HepG2 (cell line): ENCODE measurements around the gene NRP1. TPM values are rescaled to one million over a fixed set of nuclear protein-coding genes. Genes with fewer than 3 reads are reported as not detected.

Source experiments
- ATAC-seq: fragments of 200-7000 bp; cut with Tn5 transposase; 3 replicates; pipeline ENCODE4 v1.9.1; 2020; ENCODE audit warnings: mild to moderate bottlenecking, moderate library complexity
- BruUV-seq: library from RNA; stranded (reverse); fragments of 400-500 nt; replicated peaks from 2 replicates; lab custom pipeline; 2021; lab: Mats Ljungman, UMichigan
- CTCF ChIA-PET: fragments of 300-600 bp; formaldehyde crosslinking; extraction: SDS; loops from one replicate; lab custom pipeline; 2021; ENCODE audit warnings: low total read pairs, inconsistent platforms, low intra/inter-chr PET ratio; lab: Yijun Ruan, JAX
- POLR2A ChIA-PET: fragments of 350-600 bp; sonication (Branson Sonifier 250); formaldehyde crosslinking; loops from one replicate; lab custom pipeline; 2020; ENCODE audit warnings: antibody characterized with exemption, inconsistent platforms; lab: Yijun Ruan, JAX
- DNase-seq: peaks from one replicate; pipeline ENCODE4 v3.0.0-alpha.2; 2015; ENCODE audit warnings: low spot score
- FAIRE-seq: peaks from 3 replicates; lab custom pipeline; 2011; peaks lifted over from hg19 to GRCh38; lab: Jason Lieb, UNC
- H2AFZ ChIP-seq: one replicate; pipeline ENCODE4 v1.6.1; 2011; ENCODE audit warnings: low read length, inconsistent platforms
- H3K27ac ChIP-seq: fragments of 300-600 bp; 3 replicates; pipeline ENCODE4 v1.8.0; 2011; ENCODE audit warnings: mixed run types, mild to moderate bottlenecking, mixed read lengths, low read length, inconsistent platforms; ENCODE audit not compliant: insufficient read depth; ENCODE audit errors: extremely low read length
- H3K27me3 ChIP-seq, 2 experiments: fragments of 200-600 bp in 1 of 2; 2 replicates in 1 of 2; 3 replicates in 1 of 2; pipeline versions ENCODE4 v1.6.0 to v1.8.0; 2011; ENCODE audit warnings: low read length in 2 of 2, mild to moderate bottlenecking in 2 of 2, moderate library complexity in 2 of 2, inconsistent platforms in 1 of 2; ENCODE audit not compliant: insufficient read depth in 2 of 2, control insufficient read depth in 1 of 2
- H3K36me3 ChIP-seq, 2 experiments: fragments of 200-600 bp in 1 of 2; replicated peaks in 1 of 2; 2 replicates in 1 of 2; 3 replicates in 1 of 2; pipeline versions ENCODE4 v1.5.1 to v1.8.0; 2011; ENCODE audit warnings: low read length in 2 of 2, inconsistent platforms in 1 of 2; ENCODE audit not compliant: insufficient read depth in 2 of 2, control insufficient read depth in 1 of 2
- H3K4me1 ChIP-seq: 2 replicates; pipeline ENCODE4 v1.5.1; 2012; ENCODE audit warnings: low read length, inconsistent platforms; ENCODE audit not compliant: insufficient read depth
- H3K4me2 ChIP-seq: 2 replicates; pipeline ENCODE4 v1.6.0; 2011; ENCODE audit warnings: low read depth, low read length, inconsistent platforms
- H3K4me3 ChIP-seq, 3 experiments: fragments of 200-600 bp in 1 of 3; sonication (generic), shearing (Covaris generic) in 1 of 3; replicated peaks in 1 of 3; 2 replicates each; pipeline ENCODE4 v1.5.1; 2011 to 2016; ENCODE audit warnings: low read length in 3 of 3, inconsistent platforms in 2 of 3, low read depth in 2 of 3, mild to moderate bottlenecking in 2 of 3, control low read depth in 1 of 3, mixed read lengths in 1 of 3; ENCODE audit not compliant: insufficient read depth in 1 of 3
- H3K79me2 ChIP-seq: one replicate; pipeline ENCODE4 v1.6.1; 2011; ENCODE audit warnings: low read length, inconsistent platforms; ENCODE audit not compliant: insufficient read depth
- H3K9ac ChIP-seq: 2 replicates; pipeline ENCODE4 v1.6.0; 2011; ENCODE audit warnings: mild to moderate bottlenecking, low read depth, low read length, inconsistent platforms; ENCODE audit not compliant: insufficient read depth
- H3K9me3 ChIP-seq: 2 replicates; pipeline ENCODE4 v1.5.1; 2012; ENCODE audit warnings: mild to moderate bottlenecking, low read length
- H4K20me1 ChIP-seq: 2 replicates; pipeline ENCODE4 v1.6.0; 2011; ENCODE audit warnings: inconsistent platforms, mild to moderate bottlenecking, low read length, moderate library complexity; ENCODE audit not compliant: insufficient read depth
- GFI1 ChIP-seq: sonication (generic); formaldehyde crosslinking; IDR thresholded peaks from 2 replicates; pipeline ENCODE4 v1.5.0; 2020; ENCODE audit warnings: missing genetic modification reagents, mild to moderate bottlenecking, borderline replicate concordance
- ZNF761 ChIP-seq: sonication (generic); formaldehyde crosslinking; conservative IDR thresholded peaks from 2 replicates; pipeline ENCODE4 v1.4.0; 2020; ENCODE audit warnings: mild to moderate bottlenecking, missing genetic modification reagents
- WGBS: methylation state at CpG from one replicate; pipeline ENCODE4 v1.1.6; 2017; ENCODE audit warnings: low lambda C conversion rate; 5-methylcytosine and 5-hydroxymethylcytosine counted together
- in situ Hi-C: cut with HindIII; loops from 2 replicates; pipeline ENCODE4 v1.10.0; 2017; ENCODE audit warnings: low pct_unique_long_range_greater_than_20kb; ENCODE audit not compliant: extremely low pct_ligation_motif_present
- intact Hi-C: fragments of 100-400 bp; cut with micrococcal nuclease; formaldehyde crosslinking; loops from one replicate; pipeline ENCODE4 v1.10.0; 2022; ENCODE audit not compliant: unreplicated experiment
- polyA plus RNA-seq, 8 experiments: library from polyadenylated mRNA; depleted of rRNA in 3 of 8; stranded (reverse) in 7 of 8; unstranded in 1 of 8; fragments of >200 nt; fragmentation: Illumina TruSeq in 4 of 8; extraction: Trizol in 4 of 8; gene quantifications; 2 replicates each; pipeline versions ENCODE4 v1.2.1 to v1.2.3, GENCODE V29; 2011 to 2016; ENCODE audit warnings: low read depth in 4 of 8, missing spikeins in 1 of 8, mixed read lengths in 1 of 8; ENCODE audit not compliant: insufficient read depth in 1 of 8
- total RNA-seq, 5 experiments: library from RNA; depleted of rRNA; stranded (reverse); fragments of >200 nt; fragmentation: Illumina TruSeq; extraction: Trizol; gene quantifications; 2 replicates each; pipeline ENCODE4 v1.2.3, GENCODE V29; 2016; ENCODE audit warnings: low read depth in 1 of 5
- TF ChIP-seq, protein P1 (sequence below): sonication (generic); formaldehyde crosslinking; IDR thresholded peaks from 2 replicates; pipeline ENCODE4 v1.4.0; 2020; ENCODE audit warnings: mild to moderate bottlenecking, missing genetic modification reagents

NRP1 gene
- total and polyA plus RNA-seq, 2 of the 13 experiments (the other 11 are each of a cell fraction or from before 2014, with no cell fraction given), result 5.3 to 5.8 TPM

- TF ChIP-seq GFI1 (CRISPR knock-in tag), result no peak
- TF ChIP-seq, protein P1, sequence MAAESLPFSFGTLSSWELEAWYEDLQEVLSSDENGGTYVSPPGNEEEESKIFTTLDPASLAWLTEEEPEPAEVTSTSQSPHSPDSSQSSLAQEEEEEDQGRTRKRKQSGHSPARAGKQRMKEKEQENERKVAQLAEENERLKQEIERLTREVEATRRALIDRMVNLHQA, result no peak
- Histone ChIP-seq H3K4me3 (no peak overlapping the region), H3K4me2 (no peak overlapping the region), H4K20me1 (no peaks in the 10 kb centered on the region), H3K79me2 (no peaks in the 10 kb centered on the region), H3K9ac (no peak overlapping the region), H3K27me3 (no peaks in the 10 kb centered on the region), H3K9me3 (no peaks in the 10 kb centered on the region), H3K4me1 (peaks cover 53% of the 10 kb centered on the region), H3K36me3 (no peaks in the 10 kb centered on the region), H2AFZ (no peak overlapping the region), H3K27ac (no peak overlapping the region)
- in situ Hi-C loops, result no loop called here
- no TSS peak for BruUV-seq
- FAIRE-seq, result no peak
- POLR2A ChIA-PET, result interaction anchor here (2.5 kb wide), 1 partner anchor 8 kb away, joined by 8 read pairs; no protein-coding TSS in a partner anchor
- DNase-seq, result no peak
- intact Hi-C loops, result loop anchor here (10.0 kb wide), 1 partner anchor 359 kb away; no protein-coding TSS in a partner anchor
- CTCF ChIA-PET, result no interaction called here
- WGBS, result 94% methylated on average over 3 of the region's 3 CpGs
- no peak for ATAC-seq
Measured at GRCh38 chr10:33153968-33154327, 180.5 kb downstream of the NRP1 start.

GRCh38 chr10:33153251-33153967 is 181.1 kb downstream of the NRP1 start:
- H3K4me2 ChIP-seq, result no peak overlapping the region
- H3K9me3 ChIP-seq, result no peaks in the 10 kb centered on the region
- intact Hi-C loops, result loop anchor here (10.0 kb wide), 1 partner anchor 359 kb away; no protein-coding TSS in a partner anchor
- H3K9ac ChIP-seq, result no peak overlapping the region
- H4K20me1 ChIP-seq, result no peaks in the 10 kb centered on the region
- no peak overlapping the region for H3K27ac ChIP-seq
- POLR2A ChIA-PET, result no interaction called here
- BruUV-seq, result no TSS peak
- no peak overlapping the region for H3K4me3 ChIP-seq
- H3K36me3 ChIP-seq, result no peaks in the 10 kb centered on the region
- CTCF ChIA-PET, result no interaction called here
- FAIRE-seq (no peak), ATAC-seq (no peak), DNase-seq (no peak)
- H3K4me1 ChIP-seq, result peaks cover 53% of the 10 kb centered on the region
- no peaks in the 10 kb centered on the region for H3K79me2 ChIP-seq
- no peak overlapping the region for H2AFZ ChIP-seq
- in situ Hi-C loops, result no loop called here
- 93% methylated on average over 8 of the region's 8 CpGs for WGBS
- H3K27me3 ChIP-seq, result no peaks in the 10 kb centered on the region
- no peak for TF ChIP-seq ZNF761 (CRISPR knock-in tag)
